ENCODE measurements around the gene LYRM4.

LYRM4 gene

DNA sequence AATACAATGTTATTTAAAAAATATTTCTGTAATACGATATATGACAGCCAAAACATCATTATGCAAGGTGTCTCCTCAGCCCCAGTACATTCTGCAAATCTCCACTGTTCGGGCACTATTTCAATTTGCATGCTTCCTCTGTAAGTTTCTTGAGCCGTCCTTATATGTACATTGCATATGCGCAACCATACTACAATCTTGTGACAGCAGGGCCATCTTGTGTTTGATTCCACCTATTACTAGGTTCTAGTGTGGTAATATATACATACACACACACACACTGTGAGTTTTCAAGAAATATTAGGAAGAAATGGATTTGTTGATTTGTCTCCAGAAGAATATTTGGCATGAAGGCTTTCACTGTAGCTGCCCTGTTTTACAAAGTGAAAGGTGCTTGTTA is 9.8 kb downstream of the LYRM4 start:
- no peak overlapping the region for H3K27ac ChIP-seq (ENCODE audit: extremely low read depth, low read depth, low read length)
- H3K9me3 ChIP-seq (ENCODE audit: control insufficient read depth, insufficient read depth, low read depth, low read length), result no peaks in the 10 kb centered on the region
- ChIA-PET POLR2A (no interaction called here), CTCF (no interaction called here)
- TF ChIP-seq ZNF571 (tag by site-specific recombination; IDR thresholded peaks at IDR 0.05) (no peak), ZNF549 (tag by site-specific recombination; IDR thresholded peaks at IDR 0.05) (no peak), GLI2 (tag by site-specific recombination; IDR thresholded peaks at IDR 0.05; ENCODE audit: borderline replicate concordance, low read depth) (no peak), ZNF274 (IDR thresholded peaks at IDR 0.05; ENCODE audit: low read length) (no peak), ZNF274 (tag by site-specific recombination; IDR thresholded peaks at IDR 0.05; ENCODE audit: borderline replicate concordance) (no peak), ZNF311 (tag by site-specific recombination; IDR thresholded peaks at IDR 0.05; ENCODE audit: borderline replicate concordance) (no peak), YY2 (tag by site-specific recombination; IDR thresholded peaks at IDR 0.05) (no peak), ZNF707 (tag by site-specific recombination; IDR thresholded peaks at IDR 0.05) (no peak), ZNF514 (tag by site-specific recombination; IDR thresholded peaks at IDR 0.05) (no peak), ZNF610 (tag by site-specific recombination; IDR thresholded peaks at IDR 0.05; ENCODE audit: borderline replicate concordance) (no peak), ZIC2 (tag by site-specific recombination; IDR thresholded peaks at IDR 0.05) (no peak), ZNF239 (tag by site-specific recombination; IDR thresholded peaks at IDR 0.05) (no peak), FEZF1 (tag by site-specific recombination; IDR thresholded peaks at IDR 0.05) (no peak), YY1 (tag by site-specific recombination; IDR thresholded peaks at IDR 0.05) (no peak), ZBTB1 (tag by site-specific recombination; IDR thresholded peaks at IDR 0.05) (no peak), ZNF654 (tag by site-specific recombination; IDR thresholded peaks at IDR 0.05; ENCODE audit: low read depth) (no peak), ZNF792 (tag by site-specific recombination; IDR thresholded peaks at IDR 0.05) (no peak)
- TF ChIP-seq, protein P1, sequence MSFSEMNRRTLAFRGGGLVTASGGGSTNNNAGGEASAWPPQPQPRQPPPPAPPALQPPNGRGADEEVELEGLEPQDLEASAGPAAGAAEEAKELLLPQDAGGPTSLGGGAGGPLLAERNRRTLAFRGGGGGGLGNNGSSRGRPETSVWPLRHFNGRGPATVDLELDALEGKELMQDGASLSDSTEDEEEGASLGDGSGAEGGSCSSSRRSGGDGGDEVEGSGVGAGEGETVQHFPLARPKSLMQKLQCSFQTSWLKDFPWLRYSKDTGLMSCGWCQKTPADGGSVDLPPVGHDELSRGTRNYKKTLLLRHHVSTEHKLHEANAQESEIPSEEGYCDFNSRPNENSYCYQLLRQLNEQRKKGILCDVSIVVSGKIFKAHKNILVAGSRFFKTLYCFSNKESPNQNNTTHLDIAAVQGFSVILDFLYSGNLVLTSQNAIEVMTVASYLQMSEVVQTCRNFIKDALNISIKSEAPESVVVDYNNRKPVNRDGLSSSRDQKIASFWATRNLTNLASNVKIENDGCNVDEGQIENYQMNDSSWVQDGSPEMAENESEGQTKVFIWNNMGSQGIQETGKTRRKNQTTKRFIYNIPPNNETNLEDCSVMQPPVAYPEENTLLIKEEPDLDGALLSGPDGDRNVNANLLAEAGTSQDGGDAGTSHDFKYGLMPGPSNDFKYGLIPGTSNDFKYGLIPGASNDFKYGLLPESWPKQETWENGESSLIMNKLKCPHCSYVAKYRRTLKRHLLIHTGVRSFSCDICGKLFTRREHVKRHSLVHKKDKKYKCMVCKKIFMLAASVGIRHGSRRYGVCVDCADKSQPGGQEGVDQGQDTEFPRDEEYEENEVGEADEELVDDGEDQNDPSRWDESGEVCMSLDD (tag by site-specific recombination; IDR thresholded peaks at IDR 0.05), result no peak
- peaks cover 3% of the 10 kb centered on the region for H3K4me1 ChIP-seq (ENCODE audit: control insufficient read depth, insufficient read depth, low read length)
- H3K4me3 ChIP-seq (ENCODE audit: low read depth, low read length), result no peak overlapping the region
- H3K36me3 ChIP-seq (ENCODE audit: control insufficient read depth in 2 of 2, insufficient read depth in 1 of 2, low read length in 2 of 2), result peaks cover 0 to 7% of the 10 kb centered on the region in 2 experiments; a peak in 1 of 3 replicates

DNA sequence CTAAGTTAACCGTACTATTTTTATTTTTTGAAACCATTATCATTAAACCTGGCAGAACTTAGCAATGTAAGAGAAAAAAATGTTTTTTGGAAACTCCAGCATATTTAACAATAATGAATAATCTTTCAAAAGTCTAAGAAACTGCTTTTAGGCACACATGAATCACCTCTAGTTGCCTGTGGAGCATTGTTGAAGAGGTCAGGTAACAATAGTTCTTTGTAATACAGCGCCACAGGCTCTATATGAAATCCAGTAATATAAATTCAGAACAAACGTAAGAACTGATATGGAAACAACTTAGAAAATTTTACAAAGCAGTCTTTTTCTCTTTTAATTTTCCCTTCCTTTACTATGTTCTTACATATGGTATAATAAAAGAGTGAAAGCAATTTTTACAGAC is 10.3 kb downstream of the LYRM4 start:
- Histone ChIP-seq H3K9me3 (ENCODE audit: control insufficient read depth, insufficient read depth, low read depth, low read length) (no peaks in the 10 kb centered on the region), H3K27ac (ENCODE audit: extremely low read depth, low read depth, low read length) (no peak overlapping the region), H3K36me3 (ENCODE audit: control insufficient read depth in 2 of 2, insufficient read depth in 1 of 2, low read length in 2 of 2) (peaks cover 0 to 7% of the 10 kb centered on the region in 2 experiments; a peak in 1 of 3 replicates), H3K4me1 (ENCODE audit: control insufficient read depth, insufficient read depth, low read length) (peaks cover 3% of the 10 kb centered on the region), H3K4me3 (ENCODE audit: low read depth, low read length) (no peak overlapping the region)
- POLR2A ChIA-PET, result no interaction called here
- TF ChIP-seq GLIS2 (tag by site-specific recombination; IDR thresholded peaks at IDR 0.05), result no peak
- TF ChIP-seq ZNF24 (tag by site-specific recombination; IDR thresholded peaks at IDR 0.05), result no peak
- TF ChIP-seq REPIN1 (tag by site-specific recombination; IDR thresholded peaks at IDR 0.05; ENCODE audit: low read depth), result no peak
- TF ChIP-seq ZNF221 (tag by site-specific recombination; IDR thresholded peaks at IDR 0.05; ENCODE audit: borderline replicate concordance), result no peak
- no peak for TF ChIP-seq ZNF670 (tag by site-specific recombination; IDR thresholded peaks at IDR 0.05; ENCODE audit: low read depth)
- no peak for TF ChIP-seq ZNF664 (tag by site-specific recombination; IDR thresholded peaks at IDR 0.05)
- no peak for TF ChIP-seq ZNF558 (tag by site-specific recombination; IDR thresholded peaks at IDR 0.05)
- no peak for TF ChIP-seq ZBTB20 (tag by site-specific recombination; IDR thresholded peaks at IDR 0.05)
- TF ChIP-seq, protein P2, sequence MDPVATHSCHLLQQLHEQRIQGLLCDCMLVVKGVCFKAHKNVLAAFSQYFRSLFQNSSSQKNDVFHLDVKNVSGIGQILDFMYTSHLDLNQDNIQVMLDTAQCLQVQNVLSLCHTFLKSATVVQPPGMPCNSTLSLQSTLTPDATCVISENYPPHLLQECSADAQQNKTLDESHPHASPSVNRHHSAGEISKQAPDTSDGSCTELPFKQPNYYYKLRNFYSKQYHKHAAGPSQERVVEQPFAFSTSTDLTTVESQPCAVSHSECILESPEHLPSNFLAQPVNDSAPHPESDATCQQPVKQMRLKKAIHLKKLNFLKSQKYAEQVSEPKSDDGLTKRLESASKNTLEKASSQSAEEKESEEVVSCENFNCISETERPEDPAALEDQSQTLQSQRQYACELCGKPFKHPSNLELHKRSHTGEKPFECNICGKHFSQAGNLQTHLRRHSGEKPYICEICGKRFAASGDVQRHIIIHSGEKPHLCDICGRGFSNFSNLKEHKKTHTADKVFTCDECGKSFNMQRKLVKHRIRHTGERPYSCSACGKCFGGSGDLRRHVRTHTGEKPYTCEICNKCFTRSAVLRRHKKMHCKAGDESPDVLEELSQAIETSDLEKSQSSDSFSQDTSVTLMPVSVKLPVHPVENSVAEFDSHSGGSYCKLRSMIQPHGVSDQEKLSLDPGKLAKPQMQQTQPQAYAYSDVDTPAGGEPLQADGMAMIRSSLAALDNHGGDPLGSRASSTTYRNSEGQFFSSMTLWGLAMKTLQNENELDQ (tag by site-specific recombination; IDR thresholded peaks at IDR 0.05; ENCODE audit: low read depth), result no peak
- TF ChIP-seq ZNF274 (IDR thresholded peaks at IDR 0.05; ENCODE audit: low read length), result no peak
- no peak for TF ChIP-seq ZNF274 (tag by site-specific recombination; IDR thresholded peaks at IDR 0.05; ENCODE audit: borderline replicate concordance)
- TF ChIP-seq, protein P3, sequence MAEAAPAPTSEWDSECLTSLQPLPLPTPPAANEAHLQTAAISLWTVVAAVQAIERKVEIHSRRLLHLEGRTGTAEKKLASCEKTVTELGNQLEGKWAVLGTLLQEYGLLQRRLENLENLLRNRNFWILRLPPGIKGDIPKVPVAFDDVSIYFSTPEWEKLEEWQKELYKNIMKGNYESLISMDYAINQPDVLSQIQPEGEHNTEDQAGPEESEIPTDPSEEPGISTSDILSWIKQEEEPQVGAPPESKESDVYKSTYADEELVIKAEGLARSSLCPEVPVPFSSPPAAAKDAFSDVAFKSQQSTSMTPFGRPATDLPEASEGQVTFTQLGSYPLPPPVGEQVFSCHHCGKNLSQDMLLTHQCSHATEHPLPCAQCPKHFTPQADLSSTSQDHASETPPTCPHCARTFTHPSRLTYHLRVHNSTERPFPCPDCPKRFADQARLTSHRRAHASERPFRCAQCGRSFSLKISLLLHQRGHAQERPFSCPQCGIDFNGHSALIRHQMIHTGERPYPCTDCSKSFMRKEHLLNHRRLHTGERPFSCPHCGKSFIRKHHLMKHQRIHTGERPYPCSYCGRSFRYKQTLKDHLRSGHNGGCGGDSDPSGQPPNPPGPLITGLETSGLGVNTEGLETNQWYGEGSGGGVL (tag by site-specific recombination; IDR thresholded peaks at IDR 0.05), result no peak
- CTCF ChIA-PET, result no interaction called here

Data from HEK293 (cell line).